Stimulated activated CD8-positive, alpha-beta memory T cell treated with anti-CD3 and anti-CD28 coated beads, Interleukin-15, amount 100 ng/mL, for 4 hours (primary cell): ENCODE data around the gene RRP8.

Experiments
- DNase-seq, 2 donors: peaks; one replicate each; pipeline ENCODE4 v3.0.0-alpha.2; 2020; ENCODE audit warnings: low read depth in 2 of 2

Gene RRP8

DNA sequence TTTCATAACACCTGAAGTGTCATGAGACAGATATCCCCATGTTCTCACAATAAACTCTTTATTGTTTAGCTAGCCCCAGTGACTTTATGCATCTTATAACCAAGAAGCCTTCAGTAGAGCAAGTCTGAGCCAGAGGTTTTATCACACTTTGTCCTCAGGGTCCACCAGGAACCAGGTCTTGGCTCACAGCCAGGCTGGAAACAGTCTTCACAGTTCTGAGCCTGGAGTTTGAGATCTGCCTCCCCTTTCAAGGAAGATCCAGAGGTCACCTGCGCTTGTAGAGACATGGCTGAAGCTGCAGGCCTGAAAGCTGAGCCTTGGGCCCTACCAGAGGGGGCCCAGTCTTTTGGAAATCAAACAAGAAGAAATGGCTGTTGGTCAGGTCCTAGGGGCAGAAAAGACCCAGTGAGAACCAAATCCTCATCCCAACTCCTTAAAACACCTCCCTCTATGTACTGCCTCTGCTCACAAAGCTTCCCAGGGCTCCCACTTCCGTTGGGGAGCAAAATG is 3.5 kb downstream of the RRP8 start:
- DNase-seq: no peak

DNA sequence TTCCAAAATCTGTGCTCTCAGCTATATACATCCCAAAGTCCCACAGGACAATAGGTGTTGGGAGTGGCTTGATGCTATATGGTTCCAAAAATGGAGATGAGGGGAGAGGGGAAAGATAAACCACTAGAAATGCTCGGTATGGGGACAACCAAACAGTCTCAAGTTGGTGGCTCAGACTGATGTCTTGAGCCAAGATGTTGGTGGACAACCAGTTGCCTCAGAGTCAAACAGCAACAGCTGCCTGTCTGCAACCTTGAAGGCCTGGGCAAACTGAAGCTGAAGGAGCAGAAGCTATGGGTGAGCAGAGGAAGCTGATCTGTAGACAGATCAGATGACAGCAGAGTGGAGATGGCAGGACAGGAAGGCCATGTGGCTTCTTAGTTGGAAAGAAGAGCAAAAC is 4.0 kb downstream of the RRP8 start:
- no peak for DNase-seq

DNA sequence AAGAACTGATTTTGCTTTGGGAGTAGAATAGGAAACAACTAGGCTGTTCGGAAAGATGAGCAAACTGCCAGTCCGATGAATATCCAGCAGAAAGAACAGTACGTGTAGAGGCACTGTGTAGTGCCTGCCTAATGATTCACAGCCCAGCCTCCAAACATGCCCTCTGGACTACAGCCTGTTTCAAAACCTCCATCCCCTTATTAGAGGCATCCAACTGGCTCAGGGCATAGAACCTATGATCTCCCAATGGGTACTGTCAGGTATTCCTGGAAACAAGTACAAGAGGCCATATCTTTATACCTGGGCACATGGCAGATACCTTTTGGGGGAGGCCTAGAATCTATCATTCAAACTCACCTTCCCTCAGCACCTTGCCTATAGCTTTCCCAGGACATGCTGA is 4.9 kb downstream of the RRP8 start:
- DNase-seq: no peak

DNA sequence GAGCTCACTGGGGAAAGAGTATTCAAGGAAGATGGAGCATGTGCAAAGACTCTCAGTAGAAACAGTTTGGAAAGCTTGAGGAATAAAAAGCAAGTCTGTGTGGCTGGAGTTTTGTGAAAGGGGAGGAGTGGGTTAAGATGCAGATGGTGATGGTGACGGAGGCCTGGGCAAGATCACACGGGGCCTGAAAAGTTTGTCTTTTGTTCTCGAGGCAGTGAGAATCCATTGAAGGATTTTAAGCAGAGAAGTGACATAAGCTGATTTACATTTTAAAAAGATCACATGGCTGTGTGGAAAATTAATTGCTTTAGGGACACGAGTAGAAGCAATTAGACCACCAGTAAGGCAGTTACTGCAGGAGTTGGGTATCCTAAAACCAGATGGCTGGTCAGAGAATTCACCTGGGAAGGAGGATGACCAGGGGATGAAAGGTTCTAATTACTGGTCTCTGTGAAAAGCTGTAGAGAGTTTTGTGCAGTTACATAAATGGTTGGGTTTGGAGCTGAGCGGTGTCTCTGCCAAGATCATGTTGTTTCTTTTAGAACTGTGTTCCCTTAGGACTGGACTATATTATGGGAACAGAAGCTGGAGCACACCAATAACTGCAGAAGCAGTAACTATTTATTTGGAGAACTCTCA is 7.1 kb downstream of the RRP8 start:
- DNase-seq: no peak

DNA sequence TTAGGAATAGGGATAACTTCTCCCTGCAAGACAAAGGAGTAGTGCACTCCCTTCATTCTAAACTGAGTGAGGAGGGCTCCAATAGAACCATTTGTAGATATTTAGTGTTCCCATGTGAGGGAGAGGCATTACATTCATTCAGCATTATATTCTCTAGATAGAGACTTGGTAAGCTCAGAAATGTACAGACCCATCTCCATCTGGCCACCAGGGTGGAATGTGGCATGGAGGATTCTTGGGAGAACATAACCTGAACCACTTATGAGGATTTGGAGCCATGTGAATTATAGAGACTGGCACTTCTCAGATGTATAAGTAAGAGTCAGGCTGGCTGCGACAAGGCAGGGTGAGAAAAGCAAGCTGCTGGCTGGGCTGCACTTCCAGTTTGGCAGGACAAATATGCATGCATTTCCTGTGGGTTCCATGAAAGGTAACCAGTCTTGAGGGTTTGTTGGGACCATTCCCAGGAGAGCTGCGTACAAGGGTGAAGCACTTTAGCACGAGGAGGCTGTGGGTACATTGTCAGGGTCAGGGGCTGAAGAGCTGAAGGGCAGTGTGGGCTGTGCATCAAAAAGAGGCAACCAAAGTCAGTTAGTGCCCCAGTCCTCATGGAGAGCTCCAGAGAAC is 9.2 kb downstream of the RRP8 start:
- DNase-seq: no peak

DNA sequence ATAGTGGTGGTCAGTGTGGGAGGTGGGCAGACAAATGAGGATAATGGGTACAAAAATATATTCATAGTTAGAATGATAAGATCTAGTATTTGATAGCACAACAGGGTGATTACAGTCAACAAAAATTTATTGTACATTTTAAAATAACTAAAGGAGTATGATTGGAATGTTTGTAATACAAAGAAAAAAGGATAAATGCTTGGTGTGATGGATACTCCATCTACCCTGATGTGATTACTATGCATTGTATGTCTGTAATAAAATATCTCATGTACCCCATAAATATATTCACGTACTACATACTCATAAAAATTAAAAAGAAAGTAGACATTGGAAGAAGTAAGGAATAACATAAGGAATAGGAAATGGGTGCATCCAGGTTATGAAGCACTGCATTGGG is 15.4 kb downstream of the RRP8 start:
- DNase-seq: no peak

DNA sequence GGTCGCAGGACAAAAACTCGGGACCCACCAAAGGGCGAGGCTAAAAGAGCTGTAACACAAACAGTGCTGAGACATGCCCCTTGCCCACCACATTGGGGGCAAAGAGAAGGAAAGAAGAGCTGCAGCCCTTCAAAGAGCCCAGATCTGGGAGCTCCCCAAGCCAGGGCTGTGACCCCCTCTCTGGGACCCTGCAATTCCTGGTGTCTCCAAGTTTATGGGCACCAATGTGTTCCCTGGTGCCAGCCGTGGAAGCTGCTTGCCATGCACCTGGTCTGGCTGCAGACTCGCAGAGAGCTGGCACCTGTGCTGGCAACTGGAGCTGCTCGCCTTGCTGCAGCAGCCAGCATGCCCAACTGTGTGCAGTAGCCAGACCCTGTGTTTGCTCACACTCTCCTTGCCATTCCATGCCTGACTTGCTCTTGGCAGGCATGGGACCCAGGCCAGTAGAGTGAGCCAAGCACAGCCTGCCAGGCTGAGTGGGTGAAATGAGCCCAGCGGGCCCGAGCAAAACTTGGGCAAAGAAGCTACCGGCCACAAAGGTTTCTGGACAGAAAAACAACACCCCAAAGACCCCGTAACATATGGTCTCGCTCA is 16.0 kb downstream of the RRP8 start:
- no peak for DNase-seq

DNA sequence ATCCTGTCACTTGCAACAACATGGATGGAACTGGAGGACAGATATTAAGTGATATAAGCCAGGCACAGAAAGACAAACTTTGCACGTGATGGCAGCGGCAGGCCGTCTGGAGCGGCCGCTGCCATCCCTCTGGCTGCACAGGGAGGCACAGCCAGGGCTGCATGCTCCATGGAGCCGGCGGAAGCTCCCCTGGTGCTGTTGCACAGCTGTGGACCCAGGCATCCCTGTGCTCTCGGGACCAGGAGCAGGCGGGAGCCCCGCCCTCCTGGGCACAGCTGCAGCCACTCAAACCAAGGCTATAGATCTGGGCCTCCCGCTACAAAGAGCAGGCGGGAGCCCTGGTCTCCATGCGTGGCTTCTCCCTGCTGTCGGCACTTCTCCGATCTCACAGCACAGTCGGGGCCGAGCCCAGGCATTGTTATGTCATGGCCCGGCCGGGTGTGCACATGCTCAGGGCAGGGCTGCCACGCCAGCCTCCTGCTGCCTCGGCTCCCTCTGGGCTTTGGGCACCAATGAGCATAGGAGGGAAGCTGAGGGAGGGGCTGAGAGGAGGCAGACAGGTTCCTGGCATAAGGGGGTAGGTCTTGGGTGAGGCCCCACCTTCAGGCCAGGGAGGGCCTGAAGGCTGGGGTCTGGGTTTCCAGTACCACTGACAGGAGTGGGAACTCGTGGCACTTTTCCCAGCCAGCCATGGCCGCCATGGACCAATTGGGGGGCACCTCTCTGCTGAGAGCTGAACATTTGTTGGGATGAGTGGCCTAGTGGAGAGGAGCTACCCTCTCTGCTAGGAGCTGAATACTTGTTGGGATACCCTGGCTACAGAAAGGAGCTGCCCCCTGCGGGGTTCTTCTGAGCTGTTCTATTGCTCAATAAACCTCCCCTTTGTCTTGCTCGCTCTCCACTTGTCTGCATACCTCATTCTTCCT is 16.7 kb downstream of the RRP8 start:
- no peak for DNase-seq

DNA sequence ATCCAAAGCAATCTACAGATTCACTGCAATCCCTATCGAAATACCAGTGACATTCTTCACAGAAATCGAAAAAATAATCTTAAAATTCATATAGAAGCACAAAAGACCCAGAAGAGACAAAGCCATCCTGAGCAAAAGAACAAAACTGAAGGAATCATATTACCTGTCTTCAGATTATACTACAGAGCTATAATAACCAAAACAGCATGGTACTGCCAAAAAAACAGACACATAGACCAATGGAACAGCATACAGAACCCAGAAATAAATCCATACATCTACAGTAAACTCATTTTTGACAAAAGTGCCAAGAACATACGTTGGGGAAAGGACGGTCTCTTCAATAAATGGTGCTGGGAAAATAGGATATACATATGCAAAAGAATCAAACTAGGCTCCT is 18.9 kb downstream of the RRP8 start:
- DNase-seq: no peak

DNA sequence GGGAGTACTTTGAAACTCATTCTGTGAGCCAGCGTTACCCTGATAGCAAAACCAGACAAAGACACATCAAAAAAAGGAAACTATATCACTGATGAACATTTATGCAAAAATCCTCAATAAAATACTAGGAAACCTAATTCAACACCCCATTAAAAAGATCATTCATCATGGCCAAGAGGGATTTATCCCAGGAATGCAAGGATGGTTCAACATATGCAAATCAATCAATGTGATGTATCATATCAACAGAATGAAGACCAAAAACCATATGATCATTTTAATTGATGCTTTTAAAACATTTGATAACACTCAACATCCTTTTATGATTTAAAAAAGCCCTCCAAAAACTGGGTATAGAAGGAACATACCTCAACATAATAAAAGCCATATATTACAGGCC is 19.8 kb downstream of the RRP8 start:
- no peak for DNase-seq

DNA sequence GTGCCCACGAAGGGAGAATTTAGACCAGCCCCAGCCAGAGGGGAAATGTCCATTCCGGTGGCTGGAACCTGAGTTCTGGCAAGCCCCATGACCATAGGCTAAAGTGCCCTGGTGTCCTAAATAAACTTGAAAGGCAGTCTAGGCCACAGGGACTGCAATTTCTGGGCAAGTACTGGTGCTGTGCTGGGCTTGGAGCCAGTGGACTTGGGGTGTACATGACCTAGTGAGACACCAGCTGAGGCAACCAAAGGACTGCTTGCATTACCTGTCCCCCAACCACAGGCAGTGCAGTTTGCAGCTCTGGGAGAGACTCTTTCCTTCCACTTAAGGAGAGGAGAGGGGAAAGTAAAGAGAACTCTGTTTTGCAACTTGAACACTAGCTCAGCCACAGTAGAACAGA is 23.7 kb downstream of the RRP8 start:
- DNase-seq: no peak

DNA sequence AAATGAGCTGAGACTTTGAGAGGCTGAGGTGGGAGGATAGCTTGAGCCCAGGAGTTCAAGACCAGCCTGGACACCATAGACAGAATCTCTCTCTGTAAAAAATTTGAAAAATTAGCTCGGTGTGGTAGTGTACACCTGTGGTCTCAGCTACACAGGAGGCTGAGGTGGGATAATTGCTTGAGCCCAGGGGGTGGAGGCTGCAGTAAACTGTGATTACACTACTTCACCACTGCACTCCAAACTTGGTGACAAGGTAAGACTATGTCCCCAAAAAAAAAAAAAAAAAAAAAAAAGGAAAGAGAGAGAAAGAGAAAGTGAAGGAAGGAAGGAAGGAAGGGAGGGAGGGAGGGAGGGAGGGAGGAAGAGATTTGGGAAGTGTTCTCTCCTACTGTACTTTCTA is 25.3 kb downstream of the RRP8 start:
- no peak for DNase-seq

DNA sequence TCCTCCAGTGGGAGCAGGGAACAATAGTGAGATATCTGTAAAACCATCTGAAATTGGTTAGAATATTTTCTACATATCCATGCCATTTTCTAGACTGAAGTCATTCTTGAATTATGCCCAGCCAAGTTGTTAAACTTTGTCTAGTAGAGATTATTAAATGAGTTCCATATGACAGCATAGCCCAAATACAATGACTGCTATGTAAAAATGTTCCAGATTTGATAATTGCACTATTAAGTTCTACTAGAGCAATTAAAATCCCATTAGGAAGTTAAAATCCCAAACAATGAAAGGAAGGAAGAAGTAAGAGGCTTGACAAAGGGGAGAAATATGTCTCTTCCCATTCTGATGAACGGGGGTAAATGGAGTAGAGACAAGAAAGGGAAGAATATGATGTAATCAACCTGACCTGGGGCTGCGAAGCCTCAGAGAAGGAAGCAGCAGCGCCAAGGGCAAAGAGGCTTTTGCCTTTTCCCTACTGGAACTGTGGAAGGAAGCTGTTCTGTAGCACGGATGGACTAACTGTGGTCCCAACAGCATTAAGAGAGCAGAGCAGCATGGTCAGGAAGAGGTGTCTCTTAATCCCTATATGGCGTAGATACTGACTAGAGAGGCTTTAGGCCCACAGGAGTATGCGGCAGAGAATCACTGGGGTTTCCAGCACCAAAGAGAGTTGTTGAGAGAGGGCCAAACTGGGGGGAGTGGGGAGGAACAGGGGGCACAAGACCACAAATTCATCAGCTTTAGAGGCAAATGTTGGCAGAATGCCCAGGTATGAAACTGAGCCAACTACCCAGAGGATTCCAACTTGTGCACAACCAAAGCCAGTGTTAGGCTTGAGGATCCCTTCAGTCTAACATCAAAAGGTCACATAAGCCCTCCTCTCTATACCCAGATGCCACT is 26.7 kb downstream of the RRP8 start:
- DNase-seq: no peak

DNA sequence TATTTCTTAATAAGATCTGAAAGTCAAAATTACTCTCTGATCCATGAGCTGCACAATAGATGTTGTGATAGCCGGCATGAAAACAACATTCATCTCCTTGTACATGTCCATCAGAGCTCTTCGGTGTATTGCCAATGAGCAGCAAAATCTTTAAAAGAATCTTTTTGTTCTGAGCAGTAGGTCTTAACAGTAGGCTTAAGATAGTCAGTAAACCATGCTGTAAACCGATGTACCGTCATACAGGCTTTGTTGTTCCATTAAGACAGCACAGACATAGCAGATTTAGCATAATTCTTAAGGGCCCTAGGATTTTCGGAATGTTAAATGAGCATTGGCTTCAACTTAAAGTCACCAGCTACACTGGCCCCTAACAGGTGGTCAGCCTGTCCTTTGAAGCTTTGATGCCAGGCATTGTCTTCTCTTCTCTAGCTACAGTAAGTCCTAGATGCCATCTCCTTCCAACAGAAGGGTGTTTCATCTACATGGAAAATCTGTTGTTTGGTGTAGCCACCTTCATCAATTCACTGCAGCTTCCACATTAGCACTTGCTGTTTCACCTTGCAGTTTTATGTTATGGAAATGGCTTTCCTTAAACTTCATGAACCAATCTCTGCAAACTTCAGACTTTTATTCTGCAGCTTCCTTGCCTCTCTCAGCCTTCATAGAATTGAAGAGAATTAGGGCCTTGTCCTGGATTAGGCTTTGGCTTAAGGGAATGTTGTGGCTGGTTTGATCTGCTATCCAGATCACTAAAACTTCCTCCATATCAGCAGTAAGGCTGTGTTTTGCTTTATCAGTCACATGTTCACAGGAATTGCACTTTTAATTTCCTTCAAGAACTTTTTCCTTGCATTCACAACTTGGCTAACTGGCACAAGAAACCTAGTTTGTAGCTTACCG is 28.4 kb downstream of the RRP8 start:
- DNase-seq: no peak

DNA sequence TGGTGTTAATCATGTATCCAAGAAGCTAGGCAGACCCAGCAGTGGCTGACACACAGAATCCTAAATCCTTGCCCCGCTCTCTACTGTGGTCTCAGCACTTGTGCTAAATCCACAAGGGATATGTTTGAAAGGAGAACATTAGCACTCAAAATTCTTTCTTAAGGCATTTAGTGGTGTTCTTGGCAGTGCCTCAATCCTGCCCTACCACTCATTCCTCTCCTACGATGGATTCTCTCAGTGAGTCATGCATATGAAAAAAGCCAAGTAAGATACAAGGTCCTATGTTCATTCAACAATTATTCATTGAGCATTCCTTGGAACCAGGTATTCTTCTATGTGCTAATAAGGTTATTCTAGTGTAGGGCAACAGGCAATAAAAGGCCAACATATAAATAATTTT is 31.2 kb downstream of the RRP8 start:
- DNase-seq: no peak

DNA sequence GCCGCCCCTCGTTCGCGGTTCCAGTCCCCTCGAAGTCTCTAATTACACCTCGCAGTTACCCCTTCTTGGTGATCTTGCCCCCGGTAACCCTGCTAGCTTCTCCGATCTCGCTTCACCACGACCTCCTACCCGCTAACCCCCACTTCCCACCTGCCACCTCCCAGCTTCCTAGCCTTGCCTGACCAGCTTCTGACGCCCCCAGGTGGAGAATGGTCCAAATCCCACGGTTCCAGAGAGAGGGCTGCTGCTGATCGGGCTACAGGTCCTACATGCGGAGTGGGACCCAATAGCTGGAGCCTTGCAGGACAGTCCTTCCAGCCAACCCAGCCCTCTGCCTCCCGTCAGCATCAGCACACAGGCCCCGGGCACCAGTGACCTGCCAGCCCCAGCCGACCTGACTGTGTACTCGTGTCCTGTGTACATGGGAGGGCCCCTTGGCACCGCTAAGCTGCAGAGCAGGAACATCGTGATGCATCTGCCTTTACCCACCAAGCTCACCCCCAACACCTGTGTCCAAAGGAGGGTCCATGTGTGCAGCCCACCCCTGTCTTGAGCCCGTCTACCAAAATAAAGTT is 31.9 kb downstream of the RRP8 start:
- no peak for DNase-seq

DNA sequence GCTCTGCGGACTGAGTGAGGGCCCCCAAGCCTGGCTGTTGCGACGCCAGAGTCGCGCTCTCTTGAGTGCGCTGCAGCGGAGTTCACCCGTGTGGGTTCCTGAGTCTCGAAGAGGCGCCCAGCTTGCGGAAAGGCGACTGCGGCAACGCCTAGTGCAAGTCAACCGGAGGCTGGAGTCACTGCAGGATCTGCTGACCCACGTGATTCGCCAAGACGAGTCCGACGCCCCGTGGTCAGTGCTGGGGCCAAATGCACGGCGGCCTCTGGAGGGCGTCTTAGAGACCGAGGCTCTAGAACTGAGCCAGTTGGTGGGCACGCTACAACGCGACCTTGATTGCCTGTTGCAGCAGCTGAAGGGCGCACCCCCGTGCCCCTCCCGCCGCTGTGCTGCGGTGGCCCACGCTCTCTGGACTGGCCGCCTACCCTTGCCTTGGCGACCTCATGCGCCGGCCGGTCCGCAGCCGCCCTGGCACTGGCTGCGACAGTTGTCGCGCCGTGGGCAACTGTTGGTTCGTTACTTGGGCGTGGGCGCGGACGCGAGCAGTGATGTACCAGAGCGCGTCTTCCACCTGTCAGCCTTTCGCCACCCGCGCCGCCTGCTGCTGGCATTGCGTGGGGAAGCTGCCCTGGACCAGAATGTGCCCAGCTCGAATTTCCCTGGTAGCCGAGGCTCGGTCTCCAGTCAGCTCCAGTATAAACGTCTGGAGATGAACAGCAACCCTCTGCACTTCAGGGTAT is 32.6 kb downstream of the RRP8 start:
- DNase-seq: no peak

DNA sequence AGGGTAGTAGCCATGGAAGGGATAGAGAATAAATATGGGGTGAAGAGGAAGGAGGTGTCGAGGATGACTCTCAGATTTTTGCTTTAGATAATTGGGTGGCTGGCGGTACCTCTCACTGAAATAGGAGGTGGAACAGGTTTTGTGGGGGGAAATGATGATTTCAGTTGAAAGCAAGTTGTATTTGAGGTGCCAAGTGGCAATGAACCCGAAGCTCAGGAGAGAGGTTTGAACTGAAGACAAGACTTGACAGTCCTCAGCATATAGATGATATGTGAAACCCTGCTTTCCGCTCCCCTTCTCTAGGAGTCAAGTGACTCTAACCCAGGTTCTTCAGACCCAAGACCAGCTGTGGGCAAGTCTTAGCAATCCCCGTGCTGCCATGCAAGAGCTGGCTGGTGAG is 33.7 kb downstream of the RRP8 start:
- DNase-seq: no peak
